Measurements from ENCODE around the gene NDUFA8. TPM values are rescaled to one million over a fixed set of nuclear protein-coding genes. Genes with fewer than 3 reads are reported as not detected.

The NDUFA8 gene
- total and polyA plus RNA-seq, 2 experiments from 2014 or later = 35.5 to 133 TPM

DNA sequence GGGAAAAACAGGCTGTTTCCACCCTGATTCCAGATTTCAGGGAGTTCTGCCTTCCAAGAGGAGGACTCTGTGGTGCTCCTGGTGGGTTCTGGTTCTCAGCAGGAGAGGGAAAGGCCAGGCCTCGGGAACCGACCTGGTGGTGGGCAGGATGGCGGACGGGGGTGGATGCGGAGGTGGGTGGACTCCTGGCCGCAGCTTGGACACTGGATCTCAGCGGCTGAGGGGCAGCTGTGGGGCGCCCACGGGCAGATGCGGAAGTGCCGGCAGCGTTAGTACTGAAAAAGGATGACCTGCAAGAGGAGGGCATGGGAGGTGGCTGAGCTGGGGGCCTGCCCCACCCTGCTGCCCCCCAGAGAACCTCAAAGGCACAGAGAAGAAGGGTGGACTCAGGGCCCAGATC, 44.9 kb upstream of the NDUFA8 start:
- H3F3A ChIP-seq (ENCODE audit: insufficient read depth) = peaks cover 26% of the 10 kb centered on the region
- H3K36me3 ChIP-seq (ENCODE audit: low read depth) = no peaks in the 10 kb centered on the region
- H3K79me2 ChIP-seq (ENCODE audit: insufficient read depth) = no peaks in the 10 kb centered on the region
- no peak overlapping the region for H2AFZ ChIP-seq
- no peaks in the 10 kb centered on the region for H3K9me3 ChIP-seq (ENCODE audit: low read depth)
- H3K27me3 ChIP-seq (replicated peaks; ENCODE audit: insufficient read depth) = no peaks in the 10 kb centered on the region
- 83 to 85% methylated on average over 8 to 12 of the region's 12 CpGs for WGBS, 2 experiments (ENCODE audit: low coverage in 1 of 2, low lambda C conversion rate in 2 of 2, missing lambda C conversion rate in 2 of 2)
- no peak for DNase-seq
- no peak overlapping the region for H3K4me3 ChIP-seq
- no peak overlapping the region for H3K27ac ChIP-seq
- no peaks in the 10 kb centered on the region for H4K20me1 ChIP-seq (ENCODE audit: insufficient read depth)
- H3K4me2 ChIP-seq (ENCODE audit: unreplicated experiment) = no peak overlapping the region
- TF ChIP-seq EZH2 (IDR thresholded peaks at IDR 0.05; ENCODE audit: insufficient read depth, poor library complexity, severe bottlenecking) = no peak
- TF ChIP-seq EZH2phosphoT487 (IDR thresholded peaks at IDR 0.05; ENCODE audit: insufficient read depth, low read depth) = no peak
- peaks cover 27% of the 10 kb centered on the region for H3K4me1 ChIP-seq (ENCODE audit: insufficient read depth)
- in situ Hi-C loops (cut with MboI) = no loop called here
- no peaks in the 10 kb centered on the region for H3K9me2 ChIP-seq (ENCODE audit: insufficient read depth)
- no peak overlapping the region for H3K9ac ChIP-seq

GRCh38 chr9:122204055-122204454, 44.5 kb upstream of the NDUFA8 start:
- H3K36me3 ChIP-seq (ENCODE audit: low read depth) = no peaks in the 10 kb centered on the region
- H3K27me3 ChIP-seq (replicated peaks; ENCODE audit: insufficient read depth) = no peaks in the 10 kb centered on the region
- DNase-seq = no peak
- H3K27ac ChIP-seq = no peak overlapping the region
- peaks cover 26% of the 10 kb centered on the region for H3F3A ChIP-seq (ENCODE audit: insufficient read depth)
- in situ Hi-C loops (cut with MboI) = no loop called here
- no peaks in the 10 kb centered on the region for H4K20me1 ChIP-seq (ENCODE audit: insufficient read depth)
- no peaks in the 10 kb centered on the region for H3K79me2 ChIP-seq (ENCODE audit: insufficient read depth)
- no peak overlapping the region for H3K9ac ChIP-seq
- no peak for TF ChIP-seq EZH2phosphoT487 (IDR thresholded peaks at IDR 0.05; ENCODE audit: insufficient read depth, low read depth)
- H3K9me2 ChIP-seq (ENCODE audit: insufficient read depth) = no peaks in the 10 kb centered on the region
- WGBS, 2 experiments (ENCODE audit: low coverage in 1 of 2, low lambda C conversion rate in 2 of 2, missing lambda C conversion rate in 2 of 2) = 90 to 91% methylated on average over 5 of the region's 5 CpGs
- no peaks in the 10 kb centered on the region for H3K9me3 ChIP-seq (ENCODE audit: low read depth)
- H2AFZ ChIP-seq = no peak overlapping the region
- no peak overlapping the region for H3K4me2 ChIP-seq (ENCODE audit: unreplicated experiment)
- no peak overlapping the region for H3K4me3 ChIP-seq
- H3K4me1 ChIP-seq (ENCODE audit: insufficient read depth) = peaks cover 27% of the 10 kb centered on the region

GRCh38 chr9:122202111-122202510, 42.5 kb upstream of the NDUFA8 start:
- Histone ChIP-seq H3F3A (ENCODE audit: insufficient read depth) (peaks cover 24% of the 10 kb centered on the region), H3K4me1 (ENCODE audit: insufficient read depth) (peaks cover 25% of the 10 kb centered on the region), H3K4me2 (ENCODE audit: unreplicated experiment) (no peak overlapping the region), H3K27me3 (replicated peaks; ENCODE audit: insufficient read depth) (no peaks in the 10 kb centered on the region), H3K79me2 (ENCODE audit: insufficient read depth) (no peaks in the 10 kb centered on the region), H3K27ac (no peak overlapping the region), H3K4me3 (no peak overlapping the region), H2AFZ (no peak overlapping the region), H4K20me1 (ENCODE audit: insufficient read depth) (no peaks in the 10 kb centered on the region), H3K9me3 (ENCODE audit: low read depth) (no peaks in the 10 kb centered on the region), H3K36me3 (ENCODE audit: low read depth) (no peaks in the 10 kb centered on the region), H3K9me2 (ENCODE audit: insufficient read depth) (no peaks in the 10 kb centered on the region), H3K9ac (no peak overlapping the region)
- TF ChIP-seq EZH2 (IDR thresholded peaks at IDR 0.05; ENCODE audit: insufficient read depth, poor library complexity, severe bottlenecking) (no peak), EZH2phosphoT487 (IDR thresholded peaks at IDR 0.05; ENCODE audit: insufficient read depth, low read depth) (no peak)
- no peak for DNase-seq
- in situ Hi-C loops (cut with MboI) = no loop called here
- WGBS, 2 experiments (ENCODE audit: low coverage in 1 of 2, low lambda C conversion rate in 2 of 2, missing lambda C conversion rate in 2 of 2) = 79 to 87% methylated on average over 3 of the region's 3 CpGs

DNA sequence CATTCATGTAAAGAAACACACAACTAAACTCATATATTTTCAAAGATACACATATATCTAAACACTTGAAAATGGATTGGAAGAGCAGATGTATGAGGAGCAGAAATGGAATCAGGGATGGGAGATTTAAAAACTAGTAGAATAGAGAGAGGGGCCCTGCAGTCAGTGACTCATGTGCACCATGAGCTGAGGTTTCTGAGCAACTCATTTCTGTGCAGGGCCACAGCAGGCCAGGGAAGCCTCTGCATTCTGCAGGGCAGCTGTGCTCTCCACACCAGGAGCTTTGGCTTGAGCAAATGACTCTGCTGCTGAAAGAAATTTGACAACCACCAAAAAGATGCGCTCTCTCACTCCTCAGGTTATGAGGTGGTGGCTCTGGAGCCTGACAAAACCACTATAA, 42.1 kb upstream of the NDUFA8 start:
- in situ Hi-C loops (cut with MboI) = no loop called here
- Histone ChIP-seq H3K27ac (peak overlapping the region; percentile 65), H3K4me1 (ENCODE audit: insufficient read depth) (peaks cover 21% of the 10 kb centered on the region), H3K9ac (0 out of 2 replicates have a peak overlapping the region, but pooled peaks have one; percentile 35), H3K4me2 (ENCODE audit: unreplicated experiment) (no peak overlapping the region), H3F3A (ENCODE audit: insufficient read depth) (peaks cover 19% of the 10 kb centered on the region), H4K20me1 (ENCODE audit: insufficient read depth) (no peaks in the 10 kb centered on the region), H3K36me3 (ENCODE audit: low read depth) (no peaks in the 10 kb centered on the region), H3K4me3 (no peak overlapping the region), H3K9me3 (ENCODE audit: low read depth) (no peaks in the 10 kb centered on the region), H3K79me2 (ENCODE audit: insufficient read depth) (no peaks in the 10 kb centered on the region), H2AFZ (no peak overlapping the region), H3K9me2 (ENCODE audit: insufficient read depth) (no peaks in the 10 kb centered on the region), H3K27me3 (replicated peaks; ENCODE audit: insufficient read depth) (no peaks in the 10 kb centered on the region)
- peak; percentile 74 for DNase-seq
- 100% methylated on average over 1 of the region's 1 CpG for WGBS, 2 experiments (ENCODE audit: low coverage in 1 of 2, low lambda C conversion rate in 2 of 2, missing lambda C conversion rate in 2 of 2)
- TF ChIP-seq EZH2phosphoT487 (IDR thresholded peaks at IDR 0.05; ENCODE audit: insufficient read depth, low read depth) (no peak), EZH2 (IDR thresholded peaks at IDR 0.05; ENCODE audit: insufficient read depth, poor library complexity, severe bottlenecking) (no peak)

Data from GM23248 (cell line).